CD4-positive, alpha-beta T cell treated with Interleukin-12 subunit alpha and Interleukin-12 subunit beta, for 1 hour (primary cell): ENCODE data around the gene DAPK2.
"Not testable (repeated sequence)": the region's sequence is repeated elsewhere in the genome, so short reads cannot be mapped to it uniquely, and the experiment has no call there.

Source experiments
- DNase-seq: peaks from one replicate; pipeline ENCODE4 v3.0.0-alpha.2; 2020

Gene DAPK2

GRCh38 chr15:63970621-63971426 lies 75.5 kb downstream of the DAPK2 start:
- peak; percentile 15 for DNase-seq

DNA sequence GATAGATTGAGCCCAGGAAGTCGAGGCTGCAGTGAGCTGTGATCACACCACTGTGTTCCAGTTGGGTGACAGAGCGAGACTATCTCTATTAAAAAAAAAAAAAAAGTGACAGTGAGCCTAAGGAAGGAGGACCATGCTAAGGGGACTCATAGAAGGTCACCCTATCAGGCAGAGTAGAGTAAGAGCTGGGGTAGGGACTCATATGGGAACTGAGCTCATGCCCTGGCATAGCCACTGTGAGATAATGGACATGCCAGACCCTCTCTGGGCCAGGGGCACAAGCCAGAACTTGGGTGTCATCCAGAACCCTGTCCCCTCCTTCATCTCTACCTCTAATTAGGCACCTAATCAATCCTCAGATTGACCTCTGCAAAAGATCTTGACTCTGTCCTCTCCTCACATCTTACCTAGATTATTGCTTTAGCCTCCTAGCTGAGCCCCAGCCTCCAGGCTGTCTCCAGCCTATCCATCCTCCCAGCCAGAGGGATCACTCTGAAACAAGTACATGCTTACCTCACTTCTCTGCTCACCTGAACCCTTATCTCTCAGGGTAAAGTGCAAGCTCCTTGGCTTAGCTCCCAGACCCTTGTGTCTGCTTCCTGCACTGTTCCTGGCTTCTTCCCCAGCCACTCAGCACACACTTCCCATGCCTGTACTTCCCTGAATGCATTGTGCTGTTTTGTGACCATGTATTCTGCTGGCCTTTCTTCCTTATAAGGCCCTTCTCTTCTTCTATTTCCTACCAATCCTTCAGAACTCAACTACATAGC lies 76.4 kb downstream of the DAPK2 start:
- DNase-seq: no peak

GRCh38 chr15:63968700-63969099 lies 77.6 kb downstream of the DAPK2 start:
- DNase-seq: no peak

GRCh38 chr15:63968122-63968524 lies 78.2 kb downstream of the DAPK2 start:
- no peak for DNase-seq

DNA sequence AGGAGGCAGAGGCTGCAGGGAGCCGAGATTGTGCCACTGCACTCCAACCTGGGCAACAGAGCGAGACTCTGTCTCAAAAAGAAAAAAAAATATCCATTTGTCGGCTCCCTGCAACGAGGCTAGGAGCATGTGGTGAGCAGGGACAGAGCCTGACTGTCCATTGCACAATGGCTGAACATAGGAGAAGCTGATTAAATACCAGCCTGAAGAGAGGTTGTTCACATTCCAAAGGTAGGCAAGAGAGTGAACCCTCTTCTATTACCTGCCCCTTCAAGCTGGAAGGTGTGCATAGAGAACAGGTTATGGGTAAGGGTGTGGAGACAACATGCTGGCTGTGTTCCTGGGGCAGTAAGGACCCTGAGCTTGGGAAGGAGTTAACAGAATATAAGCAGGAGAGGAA lies 78.7 kb downstream of the DAPK2 start:
- no peak for DNase-seq

- not testable (repeated sequence) for DNase-seq
Measured at GRCh38 chr15:63962947-63963721, 83.2 kb downstream of the DAPK2 start.

DNA sequence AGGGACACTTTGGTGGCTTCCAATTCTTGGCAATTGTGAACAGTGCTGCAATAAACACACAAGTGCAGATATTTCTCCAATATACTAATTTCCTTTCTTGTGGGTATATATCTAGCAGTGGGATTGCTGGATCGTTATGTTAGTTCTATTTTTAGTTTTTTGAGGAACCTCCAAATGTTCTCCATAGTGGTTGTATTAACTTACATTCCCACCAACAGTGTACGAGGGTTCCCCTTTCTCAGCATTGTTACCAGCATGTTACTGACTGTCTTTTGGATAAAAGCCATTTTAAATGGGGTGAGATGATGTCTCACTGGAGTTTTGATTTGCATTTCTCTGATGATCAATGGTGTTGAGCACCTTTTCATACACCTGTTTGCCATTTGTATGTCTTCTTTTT lies 92.8 kb downstream of the DAPK2 start:
- DNase-seq: no peak

DNA sequence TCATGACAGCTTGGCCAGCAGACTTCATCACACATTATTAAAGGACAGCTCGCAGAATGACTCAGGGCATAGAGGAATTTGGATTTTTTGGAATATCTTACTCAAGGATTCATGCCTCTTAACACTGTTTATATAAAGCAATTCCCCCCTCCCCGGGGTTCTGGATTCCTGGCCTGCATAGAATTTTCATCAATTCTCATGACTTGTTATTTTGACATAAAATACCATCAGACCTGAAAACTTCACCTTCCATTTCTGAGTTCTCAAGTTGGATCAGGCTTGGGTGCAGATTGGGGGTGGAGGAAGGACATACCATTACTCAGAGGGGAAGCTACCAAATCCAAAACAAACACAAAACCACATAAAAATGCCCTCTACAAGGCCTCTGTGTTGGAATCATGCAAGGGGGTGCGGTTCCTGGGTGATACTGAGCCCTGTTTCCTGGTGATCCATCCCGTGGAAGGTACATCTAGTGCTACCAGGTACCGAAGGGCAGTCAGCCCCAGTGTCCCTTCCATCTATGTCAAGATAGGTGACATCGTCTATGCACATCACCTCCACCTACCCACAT lies 95.3 kb downstream of the DAPK2 start:
- no peak for DNase-seq

- DNase-seq: no peak
Measured at GRCh38 chr15:63948971-63949370, 97.3 kb downstream of the DAPK2 start.

DNA sequence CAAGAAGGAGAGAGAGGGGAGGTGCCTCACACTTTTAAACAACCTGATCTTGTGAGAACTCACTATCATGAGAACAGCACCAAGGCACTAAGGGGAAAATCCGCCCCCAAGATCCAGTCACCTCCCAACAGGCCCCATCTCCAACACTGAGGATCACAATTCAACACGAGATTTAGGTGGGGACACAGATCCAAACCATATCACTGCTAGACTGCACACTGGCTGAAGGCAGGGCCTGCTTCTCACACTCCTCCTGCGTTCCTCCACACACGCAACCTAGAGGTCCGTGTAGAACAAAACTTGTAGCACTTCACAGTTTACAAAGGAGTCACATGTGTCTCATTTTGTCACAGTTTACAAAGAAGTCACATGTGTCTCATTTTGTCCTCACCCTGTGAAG lies 97.8 kb downstream of the DAPK2 start:
- DNase-seq: no peak

DNA sequence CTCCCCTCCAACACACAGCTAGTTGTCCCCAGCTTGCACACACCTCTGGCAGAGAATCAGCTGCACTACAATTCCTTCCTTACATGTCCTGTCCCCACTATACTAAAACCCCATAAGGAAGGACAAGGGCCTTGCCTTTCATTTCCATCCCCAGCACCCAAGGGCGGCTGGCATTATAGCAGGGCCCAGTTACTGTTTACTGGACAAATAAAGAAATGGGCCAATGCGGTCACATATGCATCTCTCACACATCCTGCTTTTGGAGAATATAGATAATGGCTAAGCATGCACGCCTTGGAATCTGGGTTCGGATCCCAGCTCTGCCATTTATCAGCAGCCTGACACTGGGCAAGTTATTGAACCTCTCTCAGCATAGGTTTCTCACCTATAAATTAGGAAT lies 99.1 kb downstream of the DAPK2 start:
- no peak for DNase-seq

DNA sequence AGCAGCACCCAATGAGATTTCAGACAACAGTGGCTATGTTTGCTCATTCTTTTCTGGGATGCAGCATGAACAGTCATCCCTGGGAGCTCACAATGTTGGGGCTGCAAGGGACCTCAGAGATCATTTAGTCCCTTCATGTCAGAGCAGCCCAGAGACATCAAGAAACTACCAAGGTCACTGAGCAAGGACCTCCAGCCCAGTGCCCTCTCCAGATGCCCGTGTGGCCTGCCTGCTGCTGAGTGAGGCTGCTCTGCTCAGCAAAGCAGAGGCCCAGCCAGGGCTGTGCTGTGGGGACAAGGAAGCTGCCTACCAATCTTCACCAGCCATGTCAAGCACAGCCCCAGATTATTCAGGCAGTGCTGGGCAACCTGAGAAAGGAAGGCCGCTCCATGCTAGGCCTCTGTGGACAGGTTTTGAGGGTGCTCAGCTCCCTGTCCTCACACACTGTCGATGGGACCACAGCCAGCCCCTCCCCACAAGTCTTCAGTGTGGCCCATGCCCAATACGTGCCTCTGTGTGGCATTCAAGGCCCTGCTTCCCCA lies 99.7 kb downstream of the DAPK2 start:
- no peak for DNase-seq

- no peak for DNase-seq
Measured at GRCh38 chr15:63945838-63946298, 100.4 kb downstream of the DAPK2 start.

GRCh38 chr15:63945007-63945788 lies 101.1 kb downstream of the DAPK2 start:
- peak; percentile 66 for DNase-seq

DNA sequence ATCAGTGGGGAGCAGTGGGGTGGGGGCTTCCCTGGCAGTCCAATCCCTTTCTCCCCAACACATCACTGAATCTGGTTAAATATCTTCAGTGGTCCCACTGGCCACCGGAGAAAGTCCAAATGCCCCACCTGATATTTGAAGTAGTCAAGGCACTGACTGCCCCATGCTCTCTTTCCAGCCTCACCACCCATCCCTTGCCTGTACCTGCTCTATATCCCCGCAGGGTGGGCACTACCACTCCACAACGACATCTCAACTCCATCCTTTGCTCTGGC lies 101.7 kb downstream of the DAPK2 start:
- DNase-seq: no peak

DNA sequence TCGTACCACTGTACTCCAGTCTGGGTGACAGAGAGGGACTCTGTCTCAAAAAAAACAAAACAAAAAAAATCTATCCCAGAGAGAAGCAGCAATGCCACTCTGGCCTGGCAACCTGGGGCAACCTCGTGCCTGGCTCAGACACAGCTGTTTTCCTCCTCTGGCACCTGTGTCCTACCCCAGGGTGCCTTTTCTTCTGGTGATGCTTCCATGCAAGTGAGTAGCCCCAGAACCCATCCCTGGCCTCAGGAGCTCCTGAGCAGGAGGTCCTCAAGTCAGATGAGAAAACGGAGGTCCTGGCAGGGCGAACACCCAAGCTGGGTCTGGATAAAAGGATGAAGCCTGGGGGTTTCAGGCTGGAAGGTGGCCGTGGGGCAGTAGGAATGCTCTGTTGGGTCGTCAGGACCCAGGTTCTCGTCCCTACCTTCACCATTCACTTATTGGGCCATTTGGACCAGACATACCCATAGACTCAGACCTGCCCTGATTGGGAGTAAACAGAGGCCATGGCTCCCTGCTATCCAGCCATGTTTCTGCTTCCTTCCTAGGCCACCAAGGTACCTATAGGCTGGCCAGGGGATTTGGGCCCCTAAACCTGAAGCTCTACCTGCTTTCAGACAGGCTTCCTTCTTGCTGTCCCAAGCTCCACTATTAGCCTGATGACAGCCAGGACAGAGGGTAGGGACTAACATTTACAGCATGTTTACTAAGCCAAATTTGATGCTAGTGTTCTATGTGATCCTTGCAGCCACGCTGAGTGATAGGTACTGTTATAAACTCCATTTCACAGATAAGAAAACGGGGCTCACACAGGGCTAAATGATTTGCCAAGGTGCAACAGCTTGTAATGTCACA lies 102.2 kb downstream of the DAPK2 start:
- no peak for DNase-seq

- DNase-seq: no peak
Measured at GRCh38 chr15:63942486-63943365, 103.6 kb downstream of the DAPK2 start.

DNA sequence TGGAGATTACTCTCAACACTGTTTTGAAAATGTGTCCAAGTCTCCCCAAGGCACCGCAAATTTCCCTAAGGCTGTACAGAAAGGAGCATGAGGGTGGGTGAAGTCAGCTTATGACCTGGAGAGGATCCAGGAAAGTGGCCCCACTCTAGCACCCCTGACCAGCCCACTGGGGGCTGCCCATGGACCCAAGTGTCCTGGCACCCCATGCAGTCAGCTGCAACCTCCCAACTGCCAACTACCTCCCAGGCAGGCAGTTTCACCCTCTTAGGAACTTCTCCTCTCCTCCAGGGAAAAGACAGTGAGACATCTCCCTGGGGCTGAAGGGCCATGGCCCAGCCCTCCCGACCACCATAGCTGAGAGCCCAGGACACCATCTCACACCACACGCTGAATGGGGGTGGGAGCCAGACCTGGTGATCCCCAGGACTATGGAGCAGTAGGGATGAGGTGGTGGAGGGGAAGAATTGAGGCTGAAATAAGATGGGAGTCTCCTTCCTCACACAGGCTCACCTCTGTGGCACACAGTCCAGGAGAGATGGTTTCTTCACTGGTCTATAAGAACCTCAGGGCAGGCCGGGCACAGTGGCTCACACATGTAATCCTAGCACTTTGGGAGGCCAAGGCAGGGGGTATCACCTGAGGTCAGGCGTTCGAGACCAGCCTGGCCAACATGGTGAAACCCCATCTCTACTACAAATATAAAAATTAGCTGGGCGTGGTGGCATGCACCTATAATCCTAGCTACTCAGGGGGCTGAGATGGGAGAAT lies 104.4 kb downstream of the DAPK2 start:
- DNase-seq: no peak

- no peak for DNase-seq
Measured at GRCh38 chr15:63940966-63941620, 105.2 kb downstream of the DAPK2 start.
